ENCODE results near the gene DBT. TPM values are rescaled to one million over a fixed set of nuclear protein-coding genes. Genes with fewer than 3 reads are reported as not detected.

DBT gene
- polyA plus RNA-seq, 1 donor (not counting 4 experiments of a cell fraction or from before 2014, with no cell fraction given) = 16.3 TPM

- FAIRE-seq = no peak
Observed at GRCh38 chr1:100146958-100147357, 102.7 kb downstream of the DBT start.

GRCh38 chr1:100145116-100145515 is 104.5 kb downstream of the DBT start:
- Histone ChIP-seq H3K27me3 (ENCODE audit: control insufficient read depth, extremely low read depth, insufficient read depth, low read length) (no peaks in the 10 kb centered on the region), H3K27ac (ENCODE audit: control insufficient read depth, insufficient read depth, low read length) (no peak overlapping the region), H3K9me3 (ENCODE audit: control insufficient read depth, low read depth, low read length) (no peaks in the 10 kb centered on the region), H3K9ac (ENCODE audit: control insufficient read depth, extremely low read depth, insufficient read depth, low read length) (no peak overlapping the region), H4K20me1 (ENCODE audit: control insufficient read depth, extremely low read depth, insufficient read depth, low read length) (no peaks in the 10 kb centered on the region), H3K79me2 (ENCODE audit: control insufficient read depth, insufficient read depth, low read length) (no peaks in the 10 kb centered on the region), H3K9me1 (ENCODE audit: control insufficient read depth, extremely low read depth, insufficient read depth, low read length) (no peaks in the 10 kb centered on the region), H3K4me1 (ENCODE audit: control insufficient read depth, extremely low read depth, insufficient read depth, low read length) (no peaks in the 10 kb centered on the region), H2AFZ (ENCODE audit: control insufficient read depth, low read length) (no peak overlapping the region), H3K4me3 (ENCODE audit: control insufficient read depth in 2 of 3, extremely low read depth in 1 of 3, insufficient read depth in 2 of 3, low read depth in 1 of 3, low read length in 3 of 3) (no peak overlapping the region), H3K36me3 (ENCODE audit: control insufficient read depth in 2 of 2, extremely low read depth in 1 of 2, insufficient read depth in 2 of 2, low read length in 2 of 2) (peaks cover 11 to 21% of the 10 kb centered on the region in 2 experiments), H3K4me2 (ENCODE audit: control insufficient read depth, extremely low read depth, insufficient read depth, low read depth, low read length) (no peak overlapping the region)
- FAIRE-seq = no peak
- no peak for DNase-seq (ENCODE audit: low read depth, low spot score)
- TF ChIP-seq EZH2 (IDR thresholded peaks at IDR 0.05; ENCODE audit: low read length) = no peak
- TF ChIP-seq, protein P1, sequence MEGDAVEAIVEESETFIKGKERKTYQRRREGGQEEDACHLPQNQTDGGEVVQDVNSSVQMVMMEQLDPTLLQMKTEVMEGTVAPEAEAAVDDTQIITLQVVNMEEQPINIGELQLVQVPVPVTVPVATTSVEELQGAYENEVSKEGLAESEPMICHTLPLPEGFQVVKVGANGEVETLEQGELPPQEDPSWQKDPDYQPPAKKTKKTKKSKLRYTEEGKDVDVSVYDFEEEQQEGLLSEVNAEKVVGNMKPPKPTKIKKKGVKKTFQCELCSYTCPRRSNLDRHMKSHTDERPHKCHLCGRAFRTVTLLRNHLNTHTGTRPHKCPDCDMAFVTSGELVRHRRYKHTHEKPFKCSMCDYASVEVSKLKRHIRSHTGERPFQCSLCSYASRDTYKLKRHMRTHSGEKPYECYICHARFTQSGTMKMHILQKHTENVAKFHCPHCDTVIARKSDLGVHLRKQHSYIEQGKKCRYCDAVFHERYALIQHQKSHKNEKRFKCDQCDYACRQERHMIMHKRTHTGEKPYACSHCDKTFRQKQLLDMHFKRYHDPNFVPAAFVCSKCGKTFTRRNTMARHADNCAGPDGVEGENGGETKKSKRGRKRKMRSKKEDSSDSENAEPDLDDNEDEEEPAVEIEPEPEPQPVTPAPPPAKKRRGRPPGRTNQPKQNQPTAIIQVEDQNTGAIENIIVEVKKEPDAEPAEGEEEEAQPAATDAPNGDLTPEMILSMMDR (optimal IDR thresholded peaks at IDR 0.05 in 1 of 3, IDR thresholded peaks at IDR 0.05 in 1 of 3, conservative IDR thresholded peaks at IDR 0.05 in 1 of 3; ENCODE audit: extremely low read depth in 1 of 3, insufficient read depth in 2 of 3, low read length in 3 of 3) = no peak
- dilution Hi-C loops (cut with MboI; ENCODE audit: extremely low pct_ligation_motif_present, low sequenced_read_pairs) = no loop called here

More at GRCh38 chr1:100146958-100147357, 102.7 kb downstream of the DBT start:
- no peaks in the 10 kb centered on the region for H4K20me1 ChIP-seq (ENCODE audit: control insufficient read depth, extremely low read depth, insufficient read depth, low read length)
- H3K27ac ChIP-seq (ENCODE audit: control insufficient read depth, insufficient read depth, low read length) = no peak overlapping the region
- no peak for TF ChIP-seq EZH2 (IDR thresholded peaks at IDR 0.05; ENCODE audit: low read length)
- TF ChIP-seq, protein P1 (optimal IDR thresholded peaks at IDR 0.05 in 1 of 3, IDR thresholded peaks at IDR 0.05 in 1 of 3, conservative IDR thresholded peaks at IDR 0.05 in 1 of 3; ENCODE audit: extremely low read depth in 1 of 3, insufficient read depth in 2 of 3, low read length in 3 of 3) = no peak
- no peak overlapping the region for H3K4me2 ChIP-seq (ENCODE audit: control insufficient read depth, extremely low read depth, insufficient read depth, low read depth, low read length)
- H3K36me3 ChIP-seq (ENCODE audit: control insufficient read depth in 2 of 2, extremely low read depth in 1 of 2, insufficient read depth in 2 of 2, low read length in 2 of 2) = peaks cover 6 to 15% of the 10 kb centered on the region in 2 experiments
- dilution Hi-C loops (cut with MboI; ENCODE audit: extremely low pct_ligation_motif_present, low sequenced_read_pairs) = no loop called here
- H3K9me1 ChIP-seq (ENCODE audit: control insufficient read depth, extremely low read depth, insufficient read depth, low read length) = no peaks in the 10 kb centered on the region
- no peaks in the 10 kb centered on the region for H3K4me1 ChIP-seq (ENCODE audit: control insufficient read depth, extremely low read depth, insufficient read depth, low read length)
- H3K9ac ChIP-seq (ENCODE audit: control insufficient read depth, extremely low read depth, insufficient read depth, low read length) = no peak overlapping the region
- no peaks in the 10 kb centered on the region for H3K79me2 ChIP-seq (ENCODE audit: control insufficient read depth, insufficient read depth, low read length)
- H3K27me3 ChIP-seq (ENCODE audit: control insufficient read depth, extremely low read depth, insufficient read depth, low read length) = no peaks in the 10 kb centered on the region
- H2AFZ ChIP-seq (ENCODE audit: control insufficient read depth, low read length) = no peak overlapping the region
- no peaks in the 10 kb centered on the region for H3K9me3 ChIP-seq (ENCODE audit: control insufficient read depth, low read depth, low read length)
- no peak for DNase-seq (ENCODE audit: low read depth, low spot score)
- no peak overlapping the region for H3K4me3 ChIP-seq (ENCODE audit: control insufficient read depth in 2 of 3, extremely low read depth in 1 of 3, insufficient read depth in 2 of 3, low read depth in 1 of 3, low read length in 3 of 3)

Measured in keratinocyte (primary cell).